Activated naive CD8-positive, alpha-beta T cell (primary cell): ENCODE results near the gene GNB1L.
"Not testable (repeated sequence)": the region's sequence is repeated elsewhere in the genome, so short reads cannot be mapped to it uniquely, and the experiment has no call there.

Source experiments
- H3K27ac Mint-ChIP-seq: one replicate; pipeline ENCODE4 v1.8.0; 2021; ENCODE audit warnings: mixed read lengths
- H3K27me3 Mint-ChIP-seq: one replicate; pipeline ENCODE4 v1.8.0; 2021; ENCODE audit warnings: mixed read lengths
- H3K36me3 Mint-ChIP-seq: one replicate; pipeline ENCODE4 v1.8.0; 2021; ENCODE audit warnings: mixed read lengths
- H3K4me1 Mint-ChIP-seq: one replicate; pipeline ENCODE4 v1.8.0; 2021; ENCODE audit warnings: low read depth, mixed read lengths
- H3K4me3 Mint-ChIP-seq: one replicate; pipeline ENCODE4 v1.8.0; 2021; ENCODE audit warnings: mild to moderate bottlenecking, mixed read lengths
- H3K9me3 Mint-ChIP-seq: one replicate; pipeline ENCODE4 v1.8.0; 2021; ENCODE audit warnings: low read depth, mixed read lengths

The GNB1L gene

DNA sequence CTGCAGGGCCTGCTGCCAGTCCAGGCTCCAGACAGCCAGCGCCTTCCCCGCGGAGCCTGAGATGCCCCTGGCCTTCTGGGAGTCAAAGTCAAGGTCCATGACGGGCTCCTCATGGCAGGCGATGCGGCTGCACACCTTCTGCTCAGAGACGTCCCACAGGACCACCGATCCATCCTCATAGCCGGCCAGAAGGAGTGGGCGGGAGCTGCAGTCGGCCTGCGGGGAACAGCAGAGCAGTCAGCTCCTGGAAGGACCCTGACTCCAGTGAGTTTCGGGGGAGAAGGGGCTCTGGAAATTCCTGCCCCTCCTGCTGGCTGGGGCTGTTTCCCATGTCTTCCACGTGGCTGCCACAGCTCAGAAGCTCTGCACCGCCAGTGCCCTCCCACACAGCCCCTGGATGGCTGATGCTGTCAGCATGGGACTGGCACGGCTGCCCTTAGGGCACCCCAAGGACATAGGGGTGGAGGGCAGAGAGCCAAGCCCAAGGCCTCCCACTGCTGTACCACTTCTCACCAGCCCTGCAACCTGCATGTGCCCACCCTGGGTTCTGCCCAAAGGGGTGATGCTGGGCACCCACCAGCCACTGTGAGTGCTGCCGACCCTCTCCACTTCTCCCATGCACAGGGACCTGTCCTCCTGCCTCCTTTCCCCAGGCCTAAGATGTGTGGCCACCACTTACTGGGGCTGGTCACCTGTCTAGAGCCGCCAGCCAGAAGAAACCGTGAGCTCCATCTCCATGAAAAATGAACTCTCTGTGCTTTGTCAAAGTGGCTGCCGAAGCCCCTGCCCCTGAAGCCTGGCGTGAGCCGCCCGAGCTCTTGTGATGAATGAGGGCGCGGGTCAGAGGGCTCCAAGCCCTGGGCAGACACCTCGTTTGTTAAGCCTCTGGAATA lies 52.4 kb downstream of the GNB1L start:
- H3K36me3 Mint-ChIP-seq = peaks cover 5% of the 10 kb centered on the region
- H3K9me3 Mint-ChIP-seq = no peaks in the 10 kb centered on the region
- H3K27me3 Mint-ChIP-seq = no peaks in the 10 kb centered on the region
- no peak overlapping the region for H3K4me3 Mint-ChIP-seq
- no peak overlapping the region for H3K27ac Mint-ChIP-seq
- no peaks in the 10 kb centered on the region for H3K4me1 Mint-ChIP-seq

DNA sequence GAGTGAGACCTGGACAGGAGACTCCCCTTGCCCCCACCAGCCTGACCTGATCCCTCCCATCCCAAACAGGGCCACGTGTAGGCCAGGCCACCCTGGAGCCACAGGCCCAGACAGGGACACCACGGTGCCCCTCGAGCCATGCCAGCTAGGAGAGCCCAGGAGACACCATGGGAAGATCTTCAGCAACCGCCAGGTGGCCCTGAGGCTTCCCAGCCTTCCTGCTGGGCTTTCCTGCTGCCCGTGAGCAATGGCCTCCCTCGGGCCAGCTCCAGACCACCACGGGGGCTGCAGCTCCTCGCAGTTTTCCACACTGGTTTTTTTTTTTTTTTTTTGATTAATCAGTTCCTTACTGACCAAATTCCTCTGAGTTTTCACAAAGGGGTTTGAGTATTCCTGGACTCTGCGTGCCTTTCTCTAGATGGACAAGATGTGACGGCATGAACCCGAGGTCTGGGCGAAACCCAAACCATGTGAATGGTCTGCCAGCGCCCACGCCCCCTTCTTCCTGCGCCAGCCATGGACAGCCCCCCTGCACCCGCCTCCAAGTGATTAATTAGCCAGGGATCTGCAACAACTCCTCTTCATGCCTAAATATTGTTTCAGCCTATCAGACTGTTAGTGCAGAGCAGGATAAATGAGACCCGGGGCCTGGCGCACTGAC lies 53.2 kb downstream of the GNB1L start:
- H3K9me3 Mint-ChIP-seq = no peaks in the 10 kb centered on the region
- no peaks in the 10 kb centered on the region for H3K27me3 Mint-ChIP-seq
- H3K27ac Mint-ChIP-seq = no peak overlapping the region
- no peaks in the 10 kb centered on the region for H3K4me1 Mint-ChIP-seq
- H3K4me3 Mint-ChIP-seq = no peak overlapping the region
- peaks cover 5% of the 10 kb centered on the region for H3K36me3 Mint-ChIP-seq

DNA sequence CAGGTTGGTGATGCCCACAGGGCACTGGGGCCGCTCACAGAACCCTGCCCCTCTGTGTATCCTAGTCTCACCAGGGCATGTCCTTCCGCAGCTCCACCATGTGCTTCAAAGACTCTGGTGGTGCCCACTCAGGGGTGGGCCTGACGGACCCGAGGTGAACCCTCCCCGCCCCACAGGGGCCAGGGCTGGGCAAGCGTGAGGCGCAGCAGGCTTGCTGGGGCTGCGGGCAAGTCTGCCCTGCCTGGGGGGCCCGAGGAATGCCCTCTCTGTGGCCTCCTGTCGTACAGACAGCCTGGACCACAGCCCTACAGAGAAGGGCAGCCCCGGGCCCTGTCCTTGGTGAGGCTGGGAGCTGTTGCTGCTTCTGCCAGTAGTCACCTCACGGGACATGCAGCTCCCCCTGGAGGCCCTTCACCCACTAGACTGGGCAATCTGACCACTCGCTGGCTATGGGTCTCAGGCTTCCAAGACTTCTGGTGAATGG lies 53.9 kb downstream of the GNB1L start:
- Mint-ChIP-seq H3K27ac (no peak overlapping the region), H3K4me3 (no peak overlapping the region), H3K9me3 (no peaks in the 10 kb centered on the region), H3K27me3 (no peaks in the 10 kb centered on the region), H3K4me1 (no peaks in the 10 kb centered on the region), H3K36me3 (peaks cover 5% of the 10 kb centered on the region)

DNA sequence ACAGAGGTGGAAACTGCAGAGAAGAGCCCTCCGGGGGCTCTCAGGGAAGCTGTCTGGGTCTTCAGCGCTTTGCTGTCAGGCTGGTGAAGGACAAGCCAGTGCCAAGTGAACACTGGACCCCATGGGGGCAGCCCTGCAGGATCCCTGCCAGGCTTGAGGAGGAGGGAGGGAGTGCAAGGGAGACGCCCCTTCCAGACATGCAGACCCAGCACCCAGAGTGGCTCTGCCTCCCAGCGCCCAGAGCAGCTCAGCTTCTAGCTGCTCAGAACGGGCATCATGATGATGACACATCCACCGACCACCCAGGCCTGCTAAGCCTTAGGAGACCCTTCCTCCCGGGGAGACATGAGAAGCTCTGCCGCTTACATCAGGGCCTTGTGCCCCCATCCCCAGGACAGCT lies 54.4 kb downstream of the GNB1L start:
- Mint-ChIP-seq H3K4me3 (no peak overlapping the region), H3K36me3 (peaks cover 6% of the 10 kb centered on the region), H3K27ac (no peak overlapping the region), H3K9me3 (no peaks in the 10 kb centered on the region), H3K4me1 (peaks cover 3% of the 10 kb centered on the region), H3K27me3 (no peaks in the 10 kb centered on the region)

DNA sequence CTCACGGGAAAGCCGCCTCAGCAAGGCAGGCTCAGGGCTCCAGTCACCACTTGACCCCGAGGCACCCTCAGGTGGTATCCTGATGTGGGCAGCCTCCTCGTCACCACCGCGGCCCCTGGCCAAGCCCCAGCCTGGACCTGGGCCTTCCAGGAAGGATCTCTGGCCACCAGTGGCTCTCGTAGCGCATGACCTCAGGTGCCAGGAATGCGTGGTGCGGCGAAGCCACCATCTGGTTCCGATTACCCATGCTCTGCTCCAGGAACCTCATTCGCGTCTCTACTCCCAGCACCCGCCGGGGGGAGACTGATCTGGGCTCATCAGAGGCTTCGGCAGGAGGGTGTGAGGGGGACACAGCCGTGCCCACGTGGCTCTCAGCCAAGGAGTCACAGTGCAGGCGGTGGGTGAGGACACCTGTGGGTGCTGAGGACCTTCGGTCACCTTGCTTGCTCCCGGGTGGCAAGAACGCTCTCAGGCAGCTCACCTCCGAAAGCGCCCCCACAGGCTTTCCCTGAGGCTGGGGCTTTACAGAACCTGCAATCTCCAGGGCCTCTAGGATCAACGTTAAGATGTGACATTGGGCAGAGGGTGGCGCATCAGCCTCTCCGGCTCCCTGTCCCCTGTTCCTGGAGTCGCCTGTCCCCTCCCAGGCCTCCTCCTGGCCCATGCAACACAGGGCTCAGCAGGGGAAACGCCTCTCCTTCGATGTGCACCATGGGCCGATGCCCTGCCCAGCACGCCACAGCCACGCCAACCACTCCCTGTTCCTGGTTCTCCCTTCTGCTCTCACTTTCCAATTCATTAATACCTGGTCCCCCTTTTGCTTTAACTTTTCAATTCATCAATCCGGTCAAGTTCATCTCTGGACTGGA lies 55.1 kb downstream of the GNB1L start:
- no peaks in the 10 kb centered on the region for H3K9me3 Mint-ChIP-seq
- H3K36me3 Mint-ChIP-seq = peaks cover 11% of the 10 kb centered on the region
- H3K27me3 Mint-ChIP-seq = no peaks in the 10 kb centered on the region
- H3K4me1 Mint-ChIP-seq = peaks cover 6% of the 10 kb centered on the region
- H3K4me3 Mint-ChIP-seq = no peak overlapping the region
- H3K27ac Mint-ChIP-seq = no peak overlapping the region

DNA sequence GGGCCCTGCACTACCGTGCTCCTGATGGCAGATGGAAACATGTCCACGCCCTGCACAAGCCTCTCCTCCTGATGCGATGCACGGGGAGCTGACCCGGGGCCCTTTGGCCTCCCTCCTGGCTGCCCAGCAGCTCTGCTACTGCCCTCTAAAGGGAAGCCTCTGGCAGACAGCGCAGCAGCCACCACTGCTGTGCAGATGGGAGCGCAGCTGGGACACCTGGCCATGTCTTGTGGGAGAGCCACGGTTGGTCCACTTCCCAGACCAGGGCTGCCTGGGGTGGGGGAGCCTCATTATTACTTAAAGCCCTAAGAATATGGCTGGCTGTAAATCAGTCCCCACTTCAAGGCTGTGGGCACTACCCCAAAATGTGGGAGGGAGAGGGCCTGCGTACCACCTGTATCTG lies 55.8 kb downstream of the GNB1L start:
- Mint-ChIP-seq H3K36me3 (peaks cover 17% of the 10 kb centered on the region), H3K4me3 (no peak overlapping the region), H3K27ac (no peak overlapping the region), H3K9me3 (no peaks in the 10 kb centered on the region), H3K4me1 (peaks cover 6% of the 10 kb centered on the region), H3K27me3 (no peaks in the 10 kb centered on the region)

DNA sequence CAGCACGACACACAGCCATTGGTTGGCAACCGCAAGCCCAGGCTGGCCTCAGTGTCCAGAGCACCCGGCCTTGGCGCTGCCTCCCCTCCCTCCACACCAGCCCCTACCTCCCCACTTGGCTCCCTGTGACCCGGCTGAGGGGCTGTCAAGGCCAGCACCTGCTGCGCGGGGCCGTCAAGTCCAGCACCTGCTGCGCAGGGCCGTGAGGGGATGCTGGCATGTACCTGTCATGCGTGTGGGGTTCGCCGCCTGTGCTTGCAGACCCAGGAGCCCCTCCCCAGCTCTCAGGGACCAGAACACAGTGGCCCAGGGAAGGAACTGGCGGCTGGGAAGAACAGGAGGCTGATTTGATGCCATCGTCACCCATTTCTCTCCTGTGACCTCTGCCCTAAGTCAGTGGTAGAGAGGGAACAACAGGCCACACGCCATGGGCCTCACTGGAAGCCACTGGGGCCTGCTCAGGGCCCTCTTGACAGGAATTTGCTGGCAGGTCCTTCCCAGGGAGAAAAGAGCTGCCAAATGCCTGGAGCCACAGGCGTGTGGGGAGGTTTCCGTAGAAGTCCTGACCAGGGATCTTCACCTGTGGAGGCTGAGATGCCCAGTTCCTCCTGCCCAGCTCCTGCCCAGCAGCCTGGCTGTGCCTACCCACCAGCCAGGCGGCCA lies 56.5 kb downstream of the GNB1L start:
- Mint-ChIP-seq H3K9me3 (peaks cover 5% of the 10 kb centered on the region), H3K27me3 (no peaks in the 10 kb centered on the region)

DNA sequence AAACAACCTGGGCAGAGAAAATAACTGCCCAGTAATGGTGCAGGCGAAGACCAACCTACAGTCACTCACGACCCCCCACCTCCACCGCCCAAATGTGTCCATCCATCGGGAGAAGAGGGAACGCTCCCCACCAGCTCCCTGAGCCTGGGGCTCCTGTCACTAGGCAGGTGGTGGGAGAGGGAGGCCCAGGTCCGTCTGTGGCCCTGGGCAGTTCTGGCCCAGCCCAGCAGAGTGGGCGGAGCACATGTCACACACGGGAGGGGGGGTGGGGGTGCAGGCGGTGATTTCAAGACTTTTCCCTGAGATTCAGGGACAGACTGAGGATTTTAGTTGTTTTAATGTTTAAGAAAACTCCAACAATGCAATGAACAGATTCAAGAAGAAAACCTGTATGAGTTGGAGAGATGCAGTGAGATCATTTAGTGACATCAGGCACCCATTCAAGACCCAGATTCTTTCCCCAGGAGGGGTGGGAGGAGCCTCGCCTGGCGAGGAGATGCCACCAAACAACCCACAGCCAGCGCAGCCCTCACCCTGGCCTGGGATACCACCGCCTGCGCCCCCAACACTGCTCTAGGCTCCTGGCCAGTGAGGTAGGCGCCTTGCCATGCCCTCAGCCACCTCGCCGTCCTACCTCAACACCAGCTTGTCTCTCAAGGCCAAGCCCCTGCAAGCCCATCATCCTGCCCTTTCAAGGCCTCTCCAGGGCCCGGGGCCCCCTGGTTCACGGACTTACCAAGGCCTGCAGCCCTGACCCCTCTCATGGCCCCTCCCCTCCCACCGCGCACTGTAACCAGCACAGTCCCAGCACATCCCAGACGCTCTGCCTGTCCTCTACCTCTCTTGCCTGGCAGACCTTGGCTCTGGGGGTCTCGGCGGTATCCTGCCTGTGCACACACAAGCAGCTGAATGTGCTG lies 57.3 kb downstream of the GNB1L start:
- Mint-ChIP-seq H3K4me3 (no peak overlapping the region), H3K27me3 (no peaks in the 10 kb centered on the region), H3K36me3 (peaks cover 27% of the 10 kb centered on the region), H3K9me3 (peaks cover 5% of the 10 kb centered on the region), H3K27ac (no peak overlapping the region), H3K4me1 (peaks cover 6% of the 10 kb centered on the region)

More for the DNA sequence above, 56.5 kb downstream of the GNB1L start:
- Mint-ChIP-seq H3K36me3 (peaks cover 23% of the 10 kb centered on the region), H3K4me1 (peaks cover 6% of the 10 kb centered on the region), H3K27ac (no peak overlapping the region), H3K4me3 (no peak overlapping the region)

DNA sequence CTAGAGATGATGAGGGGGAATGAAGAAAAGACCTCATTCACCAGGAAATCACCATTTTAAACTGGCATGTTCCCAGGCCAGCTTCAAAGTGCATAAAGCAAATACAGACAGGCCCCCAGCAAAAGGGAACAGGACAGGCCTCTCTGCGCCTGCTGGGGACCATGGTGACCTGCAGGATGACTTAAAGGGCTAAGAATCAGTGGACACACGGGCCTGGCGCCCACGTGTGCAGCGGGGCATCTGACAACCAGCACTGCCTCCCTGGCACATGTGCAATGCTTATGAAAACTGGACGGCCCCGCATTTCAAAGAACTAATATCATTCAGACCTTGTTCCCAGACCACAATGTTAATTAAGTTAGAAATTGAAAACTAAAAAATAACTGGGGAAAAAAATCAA lies 58.5 kb downstream of the GNB1L start:
- Mint-ChIP-seq H3K4me3 (no peak overlapping the region), H3K9me3 (peaks cover 5% of the 10 kb centered on the region), H3K27ac (no peak overlapping the region), H3K4me1 (peaks cover 6% of the 10 kb centered on the region), H3K36me3 (peaks cover 32% of the 10 kb centered on the region), H3K27me3 (no peaks in the 10 kb centered on the region)

DNA sequence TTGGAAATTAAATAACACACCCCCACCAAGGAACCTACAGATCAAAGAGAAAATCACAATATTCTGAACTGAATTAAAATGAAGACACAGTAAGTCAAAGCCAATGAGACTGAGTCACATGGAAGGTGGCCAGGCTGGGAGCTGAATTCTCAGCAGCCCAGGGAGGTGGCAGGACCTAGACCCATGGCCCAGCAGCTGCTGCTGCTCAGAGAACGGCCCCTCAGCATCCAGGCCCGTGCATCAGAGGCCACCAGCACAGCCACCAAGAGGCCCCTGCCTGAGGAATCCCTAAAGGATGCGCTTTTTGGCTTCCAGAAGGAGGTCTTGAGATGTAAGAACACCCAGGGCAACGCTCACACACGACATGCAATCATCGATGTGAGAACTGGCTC lies 59.1 kb downstream of the GNB1L start:
- Mint-ChIP-seq H3K9me3 (peaks cover 5% of the 10 kb centered on the region), H3K4me3 (no peak overlapping the region), H3K36me3 (peaks cover 32% of the 10 kb centered on the region), H3K27ac (peak overlapping the region; percentile 50), H3K4me1 (peaks cover 6% of the 10 kb centered on the region), H3K27me3 (no peaks in the 10 kb centered on the region)

DNA sequence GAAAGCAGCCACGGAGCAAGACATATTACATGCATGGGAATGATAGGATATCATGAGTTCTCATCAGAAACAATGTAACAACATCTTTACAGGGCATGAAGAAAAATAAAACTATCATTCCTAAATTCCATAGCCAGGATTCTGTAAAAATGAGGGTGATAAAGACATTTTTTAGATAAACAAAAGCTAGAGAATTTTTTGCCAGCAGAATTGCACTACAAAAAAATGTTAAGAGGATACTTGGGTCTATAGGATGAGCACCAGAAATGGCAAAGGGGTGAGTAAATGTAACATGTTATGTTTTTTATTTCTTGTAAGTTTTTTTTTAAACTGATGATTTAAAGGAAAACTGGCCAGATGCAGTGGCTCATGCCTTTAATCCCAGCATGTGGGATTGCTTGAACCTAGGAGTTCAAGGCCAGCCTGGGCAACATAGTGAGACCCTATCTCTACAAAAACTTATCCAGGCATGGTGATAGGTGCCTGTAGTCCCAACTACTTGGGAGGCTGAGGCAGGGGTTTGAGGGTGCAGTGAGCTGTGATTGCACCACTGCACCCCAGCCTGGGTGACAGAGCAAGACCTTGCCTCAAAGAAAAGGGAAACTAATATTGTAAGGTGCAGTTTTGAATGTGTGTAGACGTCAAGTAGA lies 60.9 kb downstream of the GNB1L start:
- no peak overlapping the region for H3K4me3 Mint-ChIP-seq
- peaks cover 33% of the 10 kb centered on the region for H3K36me3 Mint-ChIP-seq
- H3K4me1 Mint-ChIP-seq = peaks cover 6% of the 10 kb centered on the region
- no peak overlapping the region for H3K27ac Mint-ChIP-seq
- peaks cover 5% of the 10 kb centered on the region for H3K9me3 Mint-ChIP-seq
- no peaks in the 10 kb centered on the region for H3K27me3 Mint-ChIP-seq

DNA sequence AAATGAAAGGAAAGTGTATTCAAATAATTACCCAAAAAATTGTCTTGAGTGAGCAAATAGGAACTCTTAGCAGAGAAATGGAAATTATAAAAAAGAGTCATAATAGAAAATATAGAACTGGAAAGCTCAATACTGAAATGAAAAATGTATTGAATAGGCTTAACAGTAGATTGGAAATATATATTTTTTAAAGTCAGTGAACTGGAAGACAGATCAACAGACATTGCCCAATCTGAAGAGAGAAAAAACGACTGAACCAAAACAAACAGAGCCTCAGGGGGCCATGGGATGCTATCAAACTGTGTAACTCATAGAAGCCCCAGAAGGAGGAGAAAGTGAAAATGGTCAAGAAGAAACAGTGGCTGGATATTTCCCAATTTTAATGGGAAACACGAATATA lies 61.5 kb downstream of the GNB1L start:
- Mint-ChIP-seq H3K4me3 (no peak overlapping the region), H3K4me1 (peaks cover 6% of the 10 kb centered on the region), H3K27ac (no peak overlapping the region), H3K9me3 (peaks cover 5% of the 10 kb centered on the region), H3K27me3 (no peaks in the 10 kb centered on the region), H3K36me3 (peaks cover 33% of the 10 kb centered on the region)

DNA sequence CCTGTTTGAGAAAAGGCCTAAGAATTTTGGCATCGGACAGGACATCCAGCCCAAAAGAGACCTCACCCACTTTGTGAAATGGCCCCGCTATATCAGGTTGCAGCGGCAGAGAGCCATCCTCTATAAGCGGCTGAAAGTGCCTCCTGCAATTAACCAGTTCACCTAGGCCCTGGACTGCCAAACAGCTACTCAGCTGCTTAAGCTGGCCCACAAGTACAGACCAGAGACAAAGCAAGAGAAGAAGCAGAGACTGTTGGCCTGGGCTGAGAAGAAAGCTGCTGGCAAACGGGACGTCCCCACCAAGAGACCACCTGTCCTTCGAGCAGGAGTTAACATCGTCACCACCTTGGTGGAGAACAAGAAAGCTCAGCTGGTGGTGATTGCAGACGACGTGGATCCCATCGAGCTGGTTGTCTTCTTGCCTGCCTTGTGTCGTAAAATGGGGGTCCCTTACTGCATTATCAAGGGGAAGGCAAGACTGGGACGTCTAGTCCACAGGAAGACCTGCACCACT lies 62.2 kb downstream of the GNB1L start:
- H3K36me3 Mint-ChIP-seq = peaks cover 35% of the 10 kb centered on the region
- H3K27ac Mint-ChIP-seq, H3K27me3 Mint-ChIP-seq, H3K4me1 Mint-ChIP-seq, H3K9me3 Mint-ChIP-seq, H3K4me3 Mint-ChIP-seq: not testable (repeated sequence)
